GM12891 (cell line): ENCODE results near the gene BDH1.

Experiments used
- PAX5 ChIP-seq: IDR thresholded peaks from 2 replicates; pipeline ENCODE4 v1.6.1; 2011; ENCODE audit warnings: low read length, moderate library complexity, mild to moderate bottlenecking; ENCODE audit not compliant: insufficient read depth, severe bottlenecking
- POLR2A ChIP-seq: IDR thresholded peaks from 2 replicates; pipeline ENCODE4 v1.6.1; 2011; ENCODE audit warnings: low read depth, low read length, control low read depth
- POLR2AphosphoS5 ChIP-seq: IDR thresholded peaks from 2 replicates; pipeline ENCODE4 v1.6.1; 2011; ENCODE audit warnings: low read depth, low read length, control low read depth
- SPI1 ChIP-seq: IDR thresholded peaks from 2 replicates; pipeline ENCODE4 v1.6.1; 2011; ENCODE audit warnings: low read depth, low read length, control low read depth
- TAF1 ChIP-seq: IDR thresholded peaks from 2 replicates; pipeline ENCODE4 v1.6.1; 2011; ENCODE audit warnings: low read depth, low read length, control low read depth

GRCh38 chr3:197482001-197482400 is 73.8 kb downstream of the BDH1 start:
- TF ChIP-seq POLR2AphosphoS5: no peak
- no peak for TF ChIP-seq POLR2A
- no peak for TF ChIP-seq TAF1
- no peak for TF ChIP-seq SPI1
- no peak for TF ChIP-seq PAX5
